GM12892 (cell line): ENCODE measurements around the gene SLC50A1.
"Not testable (repeated sequence)": the region's sequence is repeated elsewhere in the genome, so short reads cannot be mapped to it uniquely, and the experiment has no call there.

Experiments
- DNase-seq: peaks from one replicate; pipeline ENCODE4 v3.0.0; 2011; ENCODE audit not compliant: insufficient read length
- FAIRE-seq: peaks from 2 replicates; lab custom pipeline; 2011; peaks lifted over from hg19 to GRCh38; lab: Jason Lieb, UNC
- POLR2A ChIP-seq: IDR thresholded peaks from 2 replicates; pipeline ENCODE4 v1.6.1; 2011; ENCODE audit warnings: low read depth, low read length, control low read depth
- POLR2AphosphoS5 ChIP-seq: IDR thresholded peaks from 2 replicates; pipeline ENCODE4 v1.6.1; 2011; ENCODE audit warnings: low read depth, low read length, control low read depth
- TAF1 ChIP-seq: IDR thresholded peaks from 2 replicates; pipeline ENCODE4 v1.6.1; 2011; ENCODE audit warnings: low read depth, mild to moderate bottlenecking, control low read depth, low read length, borderline replicate concordance

SLC50A1 gene

DNA sequence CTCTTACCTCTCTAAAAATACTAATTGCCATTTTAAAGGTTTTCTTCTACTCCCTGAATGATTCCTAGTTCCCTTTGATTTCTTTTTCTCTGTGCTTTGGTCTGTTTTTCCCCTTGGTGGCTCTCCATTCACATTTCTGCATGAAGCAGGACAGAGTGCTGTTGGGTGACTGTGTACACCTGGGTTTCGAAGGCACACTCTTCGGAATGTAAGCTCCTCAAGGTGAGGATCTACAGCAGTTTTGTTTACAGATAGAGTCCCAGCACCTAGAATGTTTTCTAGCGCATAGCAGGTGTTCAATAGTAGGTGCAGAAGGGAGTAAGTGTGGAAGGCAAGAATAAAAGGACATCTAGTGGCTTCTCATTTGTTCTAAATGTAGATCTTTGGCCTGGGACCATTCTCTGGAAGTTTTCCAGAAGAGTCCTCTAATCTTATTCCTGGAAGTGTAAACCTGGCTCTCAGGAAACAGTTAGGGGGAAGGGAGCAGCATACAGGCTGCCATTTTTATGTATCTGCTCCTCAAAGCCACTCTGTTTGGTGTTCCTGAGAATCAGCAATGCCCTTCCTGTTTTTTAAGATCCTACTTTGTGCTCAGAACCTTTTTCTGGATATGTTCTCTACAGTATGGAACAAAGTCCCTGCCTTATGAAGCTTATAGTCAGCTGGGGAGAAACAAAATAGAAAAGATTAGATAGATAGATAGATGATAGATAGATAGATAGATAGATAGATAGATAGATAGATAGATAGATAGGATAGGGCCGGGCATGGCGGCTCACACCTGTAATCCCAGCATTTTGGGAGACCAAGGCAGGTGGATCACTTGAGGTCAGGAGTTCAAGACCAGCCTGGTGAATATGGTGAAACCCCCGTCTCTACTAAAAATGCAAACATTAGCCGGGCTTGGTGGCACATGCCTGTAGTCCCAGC, 30.8 kb upstream of the SLC50A1 start:
- no peak for DNase-seq
- no peak for FAIRE-seq
- TF ChIP-seq POLR2AphosphoS5 (no peak), POLR2A (no peak), TAF1 (no peak)

DNA sequence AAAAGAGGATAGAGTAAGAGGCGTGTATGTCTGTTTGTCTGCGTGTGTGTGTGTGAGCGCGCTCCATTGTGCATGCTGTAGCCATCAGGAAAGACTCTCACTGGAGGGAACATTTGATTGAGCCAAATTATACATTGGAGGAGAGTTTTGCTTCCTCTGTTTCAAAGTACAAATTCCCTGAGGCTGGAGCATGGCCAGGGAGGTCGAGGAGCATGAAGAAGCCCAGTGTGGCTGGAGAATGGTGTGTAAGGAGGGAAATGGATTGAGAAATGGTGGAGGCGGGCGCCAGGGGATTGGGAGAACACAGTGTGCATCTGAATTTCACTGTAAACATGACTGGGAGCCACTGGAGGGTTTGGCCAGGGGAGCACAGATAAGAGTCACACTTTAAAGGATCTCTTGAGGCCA, 30.0 kb upstream of the SLC50A1 start:
- no peak for FAIRE-seq
- no peak for TF ChIP-seq TAF1
- TF ChIP-seq POLR2AphosphoS5 = no peak
- no peak for TF ChIP-seq POLR2A
- DNase-seq = no peak

DNA sequence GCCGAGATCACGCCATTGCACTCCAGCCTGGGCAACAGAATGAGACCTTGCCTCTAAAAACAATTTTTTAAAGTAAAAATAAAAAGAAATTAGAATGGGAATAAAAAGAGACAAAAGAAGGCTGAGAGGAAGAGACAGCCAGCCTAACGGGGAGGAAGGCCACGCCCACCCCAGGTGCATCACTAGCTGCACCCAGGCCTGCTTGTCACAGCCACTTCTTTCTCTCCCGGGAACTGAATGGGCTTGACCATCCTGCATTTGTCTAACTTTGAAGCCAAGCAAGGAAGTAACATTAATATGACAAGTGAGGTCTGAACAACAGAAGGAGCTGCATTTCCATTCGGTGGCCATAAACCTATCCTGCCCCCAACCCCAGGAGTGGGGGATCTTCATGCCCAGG, 28.8 kb upstream of the SLC50A1 start:
- no peak for DNase-seq
- TF ChIP-seq POLR2AphosphoS5 = no peak
- TF ChIP-seq POLR2A = no peak
- TF ChIP-seq TAF1 = no peak
- FAIRE-seq = no peak

DNA sequence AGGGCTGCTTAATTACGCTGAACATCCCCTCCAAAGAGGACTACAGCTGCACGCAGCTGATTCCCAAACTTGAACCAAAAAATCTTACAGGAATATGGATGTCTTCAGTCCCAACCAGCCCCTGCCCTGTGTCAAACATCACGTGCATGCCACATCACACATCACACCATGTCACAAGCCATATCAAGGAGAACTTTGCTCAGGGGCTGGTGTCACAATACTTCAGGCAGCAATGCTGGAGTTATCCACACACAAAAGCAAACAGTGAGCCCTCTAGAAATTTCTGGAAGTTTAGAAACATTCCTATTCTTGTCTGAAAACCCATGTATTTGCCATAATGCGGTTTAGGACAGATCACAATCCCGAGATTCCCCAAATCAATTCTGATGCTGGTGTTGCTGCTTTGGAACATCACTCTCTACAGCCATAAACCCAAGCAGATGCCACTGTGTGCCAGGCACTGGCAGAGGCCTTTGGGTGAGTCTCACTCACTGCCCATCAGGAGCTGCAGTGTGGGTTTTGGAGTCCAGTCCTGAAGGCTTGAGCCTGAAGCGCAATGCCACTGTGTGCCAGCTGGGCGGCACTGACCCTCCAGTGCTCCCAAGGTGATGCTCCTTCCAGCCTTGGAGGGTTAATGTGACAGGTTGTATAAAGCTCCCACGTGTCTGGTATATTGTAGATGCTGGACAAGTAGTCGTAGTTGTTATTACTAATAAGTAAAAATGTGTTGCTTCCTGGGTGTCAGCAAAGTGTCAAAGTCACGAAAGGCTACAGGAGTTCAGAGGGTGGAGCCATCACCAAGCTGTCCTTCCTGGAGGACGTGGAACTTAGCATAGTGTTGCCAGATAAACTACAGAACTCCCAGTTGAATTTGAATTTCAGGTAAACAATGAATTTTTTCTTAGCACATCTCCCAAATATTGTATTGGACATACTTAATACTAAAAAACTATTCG, 28.1 kb upstream of the SLC50A1 start:
- DNase-seq (no peak), FAIRE-seq (no peak)
- TF ChIP-seq TAF1 (no peak), POLR2A (no peak), POLR2AphosphoS5 (no peak)

- no peak for TF ChIP-seq POLR2A
- TF ChIP-seq TAF1 = no peak
- TF ChIP-seq POLR2AphosphoS5 = no peak
- FAIRE-seq (no peak), DNase-seq (no peak)
Measured at GRCh38 chr1:155108296-155108695, 27.4 kb upstream of the SLC50A1 start.

DNA sequence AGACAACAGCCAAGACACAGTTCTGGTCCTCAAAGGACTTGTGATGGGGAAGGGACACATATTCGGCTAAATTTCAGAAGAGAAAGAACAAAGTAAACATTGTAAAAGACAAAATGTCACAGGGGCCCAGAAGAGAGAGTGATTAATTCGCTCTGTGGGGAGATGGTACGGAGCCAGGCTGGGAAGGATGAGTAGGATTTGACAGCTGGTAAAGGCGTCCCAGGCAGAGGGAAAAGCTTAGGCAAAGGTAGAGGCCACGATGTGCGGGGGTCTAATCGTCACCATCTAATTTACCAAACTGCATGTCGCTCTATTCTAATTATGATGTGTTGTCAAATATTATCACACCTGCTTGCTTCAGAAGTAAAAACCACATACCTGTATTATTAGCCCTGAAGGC, 25.3 kb upstream of the SLC50A1 start:
- FAIRE-seq = no peak
- DNase-seq = no peak
- no peak for TF ChIP-seq POLR2A
- TF ChIP-seq TAF1 = no peak
- TF ChIP-seq POLR2AphosphoS5 = no peak

GRCh38 chr1:155110826-155111225, 24.8 kb upstream of the SLC50A1 start:
- DNase-seq = no peak
- TF ChIP-seq POLR2A (no peak), POLR2AphosphoS5 (no peak), TAF1 (no peak)
- no peak for FAIRE-seq

DNA sequence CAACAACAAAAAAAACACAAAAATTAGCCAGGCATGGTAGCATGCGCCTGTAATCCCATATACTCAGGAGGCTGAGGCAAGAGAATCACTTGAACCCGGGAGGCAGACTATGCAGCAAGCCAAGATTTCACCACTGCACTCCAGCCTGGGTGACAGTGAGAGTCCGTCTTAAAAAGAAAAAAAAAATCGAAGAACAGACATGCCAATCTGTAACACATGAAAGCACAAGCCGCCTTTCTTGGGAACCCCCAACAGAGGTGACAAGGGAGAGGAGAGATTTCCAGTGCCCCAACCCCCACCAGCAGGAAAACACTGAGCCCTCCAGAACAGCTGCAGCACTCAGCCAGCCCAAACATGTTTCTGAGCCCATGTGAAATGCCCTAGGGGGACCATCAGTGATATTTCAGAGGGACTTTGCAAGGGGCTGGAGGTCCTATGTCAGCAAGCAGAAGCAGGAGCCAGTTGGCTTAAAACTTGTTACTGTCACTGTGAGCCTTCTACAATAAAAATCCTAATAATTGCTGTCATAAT, 22.1 kb upstream of the SLC50A1 start:
- TF ChIP-seq POLR2A (no peak), POLR2AphosphoS5 (no peak), TAF1 (no peak)
- FAIRE-seq (no peak), DNase-seq (no peak)

GRCh38 chr1:155116113-155116764, 19.4 kb upstream of the SLC50A1 start:
- TF ChIP-seq POLR2A (no peak), POLR2AphosphoS5 (no peak), TAF1 (no peak)
- FAIRE-seq = no peak

GRCh38 chr1:155117610-155118009, 18.0 kb upstream of the SLC50A1 start:
- TF ChIP-seq POLR2AphosphoS5 (no peak), POLR2A (no peak), TAF1 (no peak)
- FAIRE-seq = no peak
- no peak for DNase-seq

More at GRCh38 chr1:155116113-155116764, 19.4 kb upstream of the SLC50A1 start:
- no peak for DNase-seq

DNA sequence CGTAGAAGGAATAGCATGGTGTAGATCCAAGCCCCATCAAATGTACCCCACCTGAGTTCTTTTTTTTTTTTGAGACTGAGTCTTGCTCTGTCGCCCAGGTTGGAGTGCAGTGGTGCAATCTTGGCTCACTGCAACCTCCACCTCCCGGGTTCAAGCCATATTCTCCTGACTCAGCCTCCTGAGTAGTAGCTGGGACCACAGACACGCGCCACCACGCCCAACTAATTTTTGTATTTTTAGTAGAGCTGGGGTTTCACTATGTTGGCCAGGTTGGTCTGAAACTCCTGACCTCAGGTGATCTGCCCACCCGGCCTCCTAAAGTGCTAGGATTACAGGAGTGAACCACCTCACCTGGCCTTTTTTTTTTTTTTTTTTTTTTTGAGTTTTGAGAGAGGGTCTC, 17.6 kb upstream of the SLC50A1 start:
- FAIRE-seq, DNase-seq: not testable (repeated sequence)
